EL (cell line): ENCODE data around the gene CYTH1.
A peak's percentile ranks its signal among the peaks of the same experiment; 100 is the strongest.

Experiments used
- DNase-seq: peaks from one replicate; pipeline ENCODE4 v3.0.0-alpha.2; 2016

The CYTH1 gene

DNA sequence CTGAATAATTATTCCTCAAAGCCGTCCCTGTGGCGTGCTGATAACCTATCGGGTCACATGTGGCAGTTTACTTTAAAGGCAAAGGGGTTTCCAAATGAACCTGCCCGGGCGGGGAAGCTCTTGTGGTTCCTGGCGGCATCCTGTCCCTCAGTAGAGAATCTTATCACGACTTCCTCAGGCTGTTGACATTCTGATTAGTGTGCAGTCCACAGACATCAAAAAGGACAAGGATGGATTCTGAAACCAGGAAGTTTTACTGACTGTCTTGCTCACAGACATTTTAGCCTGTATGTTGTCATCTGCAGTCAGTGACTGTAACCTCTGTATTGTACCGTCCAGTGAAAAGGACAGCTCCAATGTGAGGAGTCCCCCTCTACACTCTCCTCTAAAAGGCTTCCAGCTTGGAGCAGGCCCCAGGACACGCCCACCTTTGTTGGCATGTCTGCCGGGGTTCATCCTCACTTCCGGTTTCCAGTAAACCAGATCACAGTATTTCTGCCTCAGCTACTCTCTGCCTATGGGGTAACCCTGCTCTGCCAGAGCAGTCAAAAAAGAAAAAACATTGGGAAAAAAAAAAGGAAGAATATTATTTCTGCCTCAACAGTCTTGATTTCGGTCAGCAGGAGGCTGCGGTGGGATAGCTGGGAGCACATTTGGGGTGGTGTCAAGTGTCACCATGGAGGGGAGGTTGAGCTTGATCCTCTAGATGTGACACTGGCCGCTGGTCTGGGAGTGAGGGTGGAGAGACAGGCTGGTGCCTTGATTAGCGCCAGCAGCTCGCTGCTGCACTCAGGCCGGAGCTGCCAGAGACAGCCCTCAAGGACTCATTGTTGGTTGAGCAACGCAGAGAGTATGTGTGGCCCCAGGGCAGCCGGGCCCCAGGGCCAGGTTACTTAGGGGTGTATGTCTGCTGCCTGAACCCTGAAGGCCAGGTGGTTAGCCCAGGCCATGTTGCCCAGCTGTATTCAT, 115.8 kb downstream of the CYTH1 start:
- peak; percentile 39 for DNase-seq

DNA sequence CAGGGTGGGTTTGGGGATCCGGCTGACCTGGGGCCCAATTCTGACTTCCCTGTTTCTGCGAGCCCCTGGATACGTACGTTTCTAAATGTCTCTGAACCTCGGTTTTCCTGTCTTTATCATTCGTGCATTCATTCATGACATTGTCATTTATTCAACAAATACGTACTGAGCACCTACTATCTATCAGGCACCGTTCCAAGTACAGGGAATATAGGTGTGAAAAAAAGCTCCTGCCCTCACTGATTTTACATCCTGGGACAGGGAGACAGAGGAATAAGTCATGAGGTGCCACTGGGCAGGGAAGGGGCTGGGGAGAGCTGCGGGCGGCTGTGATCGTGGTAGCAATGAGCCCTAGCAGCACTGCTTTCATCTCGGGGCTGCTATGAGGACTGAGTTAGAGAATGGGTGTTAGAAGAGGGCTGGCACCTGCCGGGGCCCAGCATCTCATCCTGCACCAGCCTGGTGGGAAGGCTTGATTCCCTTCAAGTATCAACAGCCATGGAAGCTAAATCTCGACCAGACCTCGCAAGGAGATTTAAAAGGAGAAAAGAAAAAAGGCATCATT, 116.6 kb downstream of the CYTH1 start:
- DNase-seq, result no peak

DNA sequence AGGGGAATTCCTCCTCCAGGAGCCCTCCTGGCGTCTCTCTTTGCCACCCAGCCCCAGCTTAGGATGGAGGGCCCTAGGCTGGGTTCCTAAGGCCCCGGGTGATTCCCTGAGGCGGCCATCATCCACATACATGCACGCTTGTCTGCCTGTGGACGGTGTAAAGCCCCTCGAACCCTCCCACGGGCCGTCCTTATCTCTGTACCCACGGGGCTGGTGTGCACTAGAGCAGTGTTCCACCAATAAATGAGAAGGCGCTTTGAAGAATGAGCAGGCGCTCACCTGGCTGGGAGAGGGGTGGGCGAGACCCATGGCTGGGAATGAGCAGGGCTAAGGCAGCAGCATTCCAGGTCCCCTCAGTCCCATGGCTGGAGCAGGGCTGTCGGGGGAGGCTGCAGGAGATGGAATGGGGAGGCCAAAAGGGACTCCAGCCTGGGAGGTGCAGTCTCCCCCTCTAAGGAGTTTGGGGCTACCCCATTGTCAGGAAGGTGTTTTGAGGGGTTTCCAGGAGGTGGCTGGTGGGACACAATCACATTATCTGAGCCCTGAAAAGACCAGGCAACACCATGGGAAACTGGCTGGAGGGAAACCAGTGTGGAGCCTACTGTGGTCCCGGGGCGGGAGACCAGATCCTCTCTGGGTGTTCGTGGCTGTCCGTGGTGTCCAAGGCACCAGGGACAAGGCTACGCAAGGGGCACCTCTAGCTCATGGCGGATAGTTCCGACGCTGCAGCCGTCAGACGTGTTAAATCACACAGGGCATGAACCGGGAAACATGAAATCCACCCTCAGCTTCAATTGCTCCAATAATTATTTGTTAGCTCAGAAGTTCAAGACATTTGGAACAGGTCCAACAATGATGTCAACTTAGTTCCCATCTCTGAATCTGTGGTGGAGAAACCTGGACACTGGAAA, 117.3 kb downstream of the CYTH1 start:
- DNase-seq, result no peak

DNA sequence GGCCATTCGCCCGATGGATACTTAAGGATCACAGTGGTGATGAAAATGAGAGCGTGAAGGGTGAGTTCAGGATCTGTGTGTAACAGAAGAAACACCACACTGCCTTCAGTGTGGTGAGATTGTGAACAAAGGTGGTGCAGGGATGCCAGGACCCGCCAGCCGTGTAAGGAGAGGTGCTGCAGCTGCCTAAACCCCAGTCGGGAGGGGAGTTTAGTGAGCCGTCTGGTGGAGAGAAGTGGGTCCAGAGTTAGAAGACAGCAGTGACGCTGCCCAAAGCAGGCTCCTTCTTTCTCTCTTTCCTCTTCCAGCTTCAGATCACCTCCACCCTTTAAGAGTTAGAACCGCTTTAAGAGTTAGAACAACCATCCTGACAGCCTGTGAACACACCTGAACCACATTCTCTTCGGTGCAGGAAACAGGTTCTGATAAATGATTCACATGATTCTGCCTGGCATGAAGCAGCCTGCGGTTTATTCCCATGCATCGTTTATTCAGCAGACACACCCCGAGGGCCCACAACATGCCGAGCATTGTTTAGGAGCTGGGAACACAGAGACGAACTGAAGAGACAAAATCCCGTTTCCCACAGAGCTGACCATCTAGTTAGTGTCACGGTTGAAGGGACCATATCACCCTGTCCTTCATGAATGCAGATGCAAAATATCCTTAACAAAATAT, 120.8 kb downstream of the CYTH1 start:
- DNase-seq, result peak; percentile 75

DNA sequence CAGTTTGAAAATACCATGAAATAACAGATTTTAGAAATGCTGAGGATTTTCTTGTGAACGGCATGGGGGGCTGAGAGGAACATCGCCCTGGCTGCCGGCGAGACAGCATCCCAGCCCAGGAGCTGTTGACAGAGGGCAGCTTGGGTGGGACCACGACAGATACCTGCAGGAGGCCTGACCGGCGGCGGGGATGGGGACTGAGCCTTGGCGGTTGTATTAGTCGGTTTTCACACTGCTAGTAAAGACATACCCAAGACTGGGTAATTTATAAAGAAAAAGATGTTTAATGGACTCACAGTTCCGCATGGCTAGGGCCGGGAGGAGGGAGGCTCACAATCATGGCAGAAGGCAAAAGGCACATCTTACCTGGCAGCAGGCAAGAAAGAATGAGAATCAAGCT, 122.5 kb downstream of the CYTH1 start:
- no peak for DNase-seq

- DNase-seq, result peak; percentile 69
Measured at GRCh38 chr17:78658281-78658785, 123.7 kb downstream of the CYTH1 start.

DNA sequence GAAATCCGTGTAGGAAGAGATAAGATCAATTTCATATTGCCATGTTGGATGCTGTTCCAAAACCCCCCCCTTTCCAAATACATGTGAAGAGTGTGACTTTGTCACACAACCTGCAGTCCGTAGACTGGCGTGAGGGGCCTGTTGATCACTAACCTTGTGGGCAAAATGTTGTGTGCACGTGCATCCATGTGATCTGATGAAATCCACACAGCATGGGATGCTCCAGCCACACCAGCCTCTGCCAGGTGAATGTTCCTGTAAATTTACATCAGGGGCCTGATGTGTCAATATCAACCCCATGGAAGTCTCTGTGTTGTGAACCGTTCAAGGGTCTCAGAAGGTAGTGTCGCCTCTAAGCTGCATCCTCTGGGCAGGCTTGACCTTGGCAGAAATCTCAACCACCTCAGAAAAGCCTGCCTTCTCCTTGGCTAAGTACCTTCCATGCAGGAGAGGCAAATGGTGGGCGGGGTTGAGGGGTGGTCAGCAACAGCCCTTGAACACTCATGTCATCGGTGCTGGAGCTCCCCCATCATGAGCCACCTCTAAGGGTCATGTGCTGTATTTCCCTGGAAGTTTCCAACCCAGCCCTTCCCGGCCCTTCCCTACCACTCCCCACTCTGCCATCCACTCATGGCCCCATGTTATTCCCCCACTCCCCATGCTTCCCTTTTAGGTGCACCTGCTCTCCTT, 126.7 kb downstream of the CYTH1 start:
- no peak for DNase-seq

DNA sequence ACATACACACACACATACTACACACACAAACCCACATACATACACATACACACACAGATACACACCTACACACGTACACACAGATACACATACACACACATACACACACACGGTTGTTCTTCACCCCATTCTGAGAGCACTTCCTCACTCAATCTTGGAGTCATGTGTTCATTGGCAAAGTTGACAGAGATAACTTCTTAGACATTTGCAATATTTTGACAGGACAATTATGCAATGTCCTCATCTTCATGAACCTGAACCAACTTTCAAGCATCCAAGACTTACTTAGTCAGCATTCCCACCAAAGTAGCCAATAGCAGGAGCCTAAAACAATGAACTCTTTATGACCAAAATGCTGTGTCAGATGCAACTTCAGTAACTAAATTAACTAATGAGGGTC, 127.7 kb downstream of the CYTH1 start:
- DNase-seq, result no peak

- peak; percentile 55 for DNase-seq
Measured at GRCh38 chr17:78653382-78653781, 128.7 kb downstream of the CYTH1 start.

GRCh38 chr17:78652913-78653312, 129.2 kb downstream of the CYTH1 start:
- no peak for DNase-seq

GRCh38 chr17:78652024-78652423, 130.0 kb downstream of the CYTH1 start:
- DNase-seq, result no peak

DNA sequence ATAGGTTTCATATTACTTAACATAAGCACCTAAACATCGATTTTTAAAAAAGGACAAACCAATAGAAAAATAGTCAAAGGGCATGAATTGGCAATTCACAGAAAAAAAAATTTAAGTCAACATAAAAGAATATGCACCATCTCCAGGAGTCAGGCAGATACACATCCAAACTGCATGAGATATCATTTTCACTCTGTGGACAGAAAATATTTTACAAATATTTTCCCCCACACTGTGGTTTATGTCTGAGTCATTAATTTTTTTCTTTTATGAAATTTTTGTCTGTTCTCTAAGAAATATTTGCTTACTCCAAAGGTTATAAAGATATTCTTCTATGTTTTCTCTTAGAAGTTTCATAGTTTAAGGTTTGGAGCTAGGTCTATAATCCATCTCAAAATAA, 130.5 kb downstream of the CYTH1 start:
- no peak for DNase-seq

DNA sequence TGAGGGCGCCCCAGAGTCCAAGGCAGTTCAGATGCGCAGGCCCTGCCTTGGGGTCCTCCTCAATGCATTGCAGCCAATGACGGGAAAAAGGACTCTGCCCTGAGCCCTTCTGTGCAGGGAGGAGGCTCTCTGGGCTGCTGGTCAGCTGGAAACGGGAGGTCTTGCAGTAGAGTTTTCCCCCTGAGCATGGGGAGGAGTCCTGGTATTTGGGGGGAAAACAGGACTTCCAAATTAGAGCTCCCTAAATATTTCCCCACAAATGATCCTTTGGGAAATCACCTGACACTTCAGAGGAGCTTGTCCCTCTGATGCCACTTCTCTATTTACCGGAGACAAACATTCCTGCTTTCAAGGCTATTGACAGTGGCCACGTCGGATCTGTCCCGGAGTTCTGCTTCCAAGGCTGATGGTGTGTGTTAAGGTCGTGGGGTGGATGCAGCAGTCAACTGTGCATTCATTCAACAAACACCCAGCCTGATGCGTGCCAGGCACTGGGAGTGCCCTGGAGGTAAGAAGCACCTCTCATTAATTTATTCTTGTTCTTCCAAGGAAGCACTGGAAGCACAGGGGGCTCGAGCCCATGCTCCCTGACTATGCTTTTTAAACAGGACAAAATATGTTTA, 131.9 kb downstream of the CYTH1 start:
- no peak for DNase-seq

DNA sequence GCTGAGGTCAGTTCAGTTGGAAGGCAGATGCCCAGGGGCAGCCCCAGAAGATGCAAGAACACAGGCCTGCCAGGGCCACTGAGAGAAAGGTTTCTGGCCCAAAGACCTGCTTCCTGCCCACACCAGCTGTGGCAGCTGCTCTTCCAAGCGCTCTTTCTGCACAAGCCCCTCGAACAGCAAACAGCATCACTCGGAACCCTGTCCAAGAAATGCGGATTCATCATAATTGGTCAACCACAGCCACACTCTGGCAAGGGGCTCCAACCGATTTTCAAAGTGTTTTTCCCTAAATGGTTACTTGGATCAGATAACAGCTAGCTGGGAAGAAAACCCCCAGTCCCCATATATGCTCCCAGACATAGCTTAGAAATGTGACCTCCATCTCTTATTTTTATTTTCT, 133.8 kb downstream of the CYTH1 start:
- DNase-seq, result no peak

DNA sequence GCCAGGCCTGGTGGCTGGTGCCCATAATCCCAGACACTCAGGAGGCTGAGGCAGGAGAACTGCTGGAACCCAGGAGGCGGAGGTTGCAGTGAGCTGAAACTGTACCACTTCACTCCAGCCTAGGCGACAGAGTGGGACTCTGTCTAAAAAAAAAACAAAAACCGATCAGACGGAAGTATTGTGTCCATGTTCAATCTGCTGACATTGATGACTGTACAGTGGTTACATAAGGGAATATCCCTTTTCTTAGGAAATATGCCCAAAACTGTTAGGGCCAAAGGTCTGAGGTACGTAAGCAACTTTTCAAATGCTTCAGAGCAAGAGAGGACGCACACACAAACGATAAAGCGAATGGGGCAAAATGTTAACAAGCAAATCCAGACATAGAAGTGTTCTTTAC, 135.0 kb downstream of the CYTH1 start:
- no peak for DNase-seq

DNA sequence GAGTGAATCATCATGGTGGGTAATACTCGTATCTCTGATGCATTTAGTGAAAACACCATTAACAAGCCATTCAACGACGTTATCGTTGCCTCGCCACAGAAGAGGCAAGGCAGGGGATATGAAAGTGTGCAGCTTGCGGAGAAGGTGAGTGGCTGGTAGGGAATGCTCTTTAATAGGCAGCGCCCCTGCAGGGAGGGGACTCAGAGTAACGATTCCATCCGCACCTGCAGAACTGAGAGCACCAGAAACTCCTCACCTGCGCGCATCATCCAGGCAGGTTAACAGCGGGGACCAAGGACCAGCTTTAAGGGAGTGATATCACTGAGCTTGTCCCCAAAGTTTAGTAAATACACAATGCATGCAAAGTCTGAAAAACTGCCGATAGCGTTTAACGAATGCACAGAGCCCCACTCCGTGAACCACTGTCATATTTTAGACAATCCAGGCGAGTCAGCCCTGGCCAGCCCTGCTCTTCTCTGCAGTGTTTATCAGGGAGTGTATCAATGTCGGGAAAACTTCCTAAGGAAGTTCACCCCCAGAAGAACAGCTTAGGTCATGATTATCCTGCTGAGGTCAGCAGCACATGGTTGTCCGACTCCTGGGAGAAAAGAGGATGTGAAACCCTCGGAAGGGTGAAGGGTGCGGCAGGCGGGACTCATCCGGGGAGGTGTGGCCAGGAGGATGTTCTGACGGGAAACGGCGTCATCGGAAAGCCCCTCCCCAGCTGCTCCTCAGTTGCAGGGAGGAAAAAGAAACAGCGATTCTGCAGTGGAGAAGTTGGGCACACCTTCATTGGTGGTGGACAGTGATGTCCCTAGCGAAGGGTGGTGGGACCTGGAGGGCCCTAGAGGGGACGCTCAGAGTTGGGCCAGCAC, 136.4 kb downstream of the CYTH1 start:
- peak; percentile 41 for DNase-seq

- no peak for DNase-seq
Measured at GRCh38 chr17:78644931-78645351, 137.1 kb downstream of the CYTH1 start.

GRCh38 chr17:78644224-78644623, 137.8 kb downstream of the CYTH1 start:
- DNase-seq, result no peak

- DNase-seq, result no peak
Measured at GRCh38 chr17:78643326-78643725, 138.7 kb downstream of the CYTH1 start.

DNA sequence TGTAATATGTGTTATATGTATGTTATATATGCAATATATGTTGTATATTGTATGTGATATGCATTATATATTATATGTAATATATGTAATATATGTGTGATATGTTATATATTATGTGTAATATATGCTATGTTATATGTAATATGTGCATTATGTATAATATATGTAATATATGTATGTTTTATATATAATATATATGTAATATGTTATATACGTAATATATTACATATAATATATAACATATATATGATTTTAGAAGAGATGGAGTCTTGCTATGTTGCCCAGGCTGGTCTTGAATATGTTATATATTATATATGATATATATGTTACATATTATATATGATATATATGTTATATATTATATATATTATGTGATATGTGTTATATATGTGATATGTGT, 139.4 kb downstream of the CYTH1 start:
- no peak for DNase-seq
